ENCODE results near the gene ZNF367. TPM values are rescaled to one million over a fixed set of nuclear protein-coding genes. Genes with fewer than 3 reads are reported as not detected.

Gene ZNF367
- total and polyA plus RNA-seq, 4 donors, result 0.36 to 18.1 (median 2.0) TPM

GRCh38 chr9:96440671-96441199 lies 22.6 kb upstream of the ZNF367 start (continued):
- TF ChIP-seq CTCF (IDR thresholded peaks at IDR 0.05; ENCODE audit: low read depth, low read length, missing input control), result no peak

GRCh38 chr9:96437454-96437853 lies 19.3 kb upstream of the ZNF367 start:
- Histone ChIP-seq H3K36me3 (ENCODE audit: control insufficient read depth in 4 of 4, insufficient read depth in 3 of 4, low read depth in 1 of 4, low read length in 3 of 4) (no peaks in the 10 kb centered on the region), H3K4me1 (ENCODE audit: control insufficient read depth in 4 of 4, insufficient read depth in 4 of 4, low read length in 3 of 4) (no peaks in the 10 kb centered on the region), H3K27me3 (ENCODE audit: control insufficient read depth in 4 of 4, insufficient read depth in 4 of 4, low read length in 3 of 4) (no peaks in the 10 kb centered on the region), H3K9ac (ENCODE audit: low read depth in 1 of 2, low read length in 2 of 2) (no peak overlapping the region), H3K4me3 (ENCODE audit: low read depth in 1 of 3, low read length in 3 of 3) (no peak overlapping the region), H3K9me3 (ENCODE audit: control insufficient read depth in 4 of 4, low read length in 3 of 4) (peaks cover 0 to 4% (median 2%) of the 10 kb centered on the region in 4 donors), H3K27ac (ENCODE audit: low read depth in 1 of 2, low read length in 2 of 2) (no peak overlapping the region)
- DNase-seq (ENCODE audit: low spot score), result no peak
- TF ChIP-seq FOXA1 (IDR thresholded peaks at IDR 0.05) (no peak), JUND (IDR thresholded peaks at IDR 0.05) (no peak), MAX (IDR thresholded peaks at IDR 0.05) (no peak), SP1 (IDR thresholded peaks at IDR 0.05) (no peak), TAF1 (conservative IDR thresholded peaks at IDR 0.05) (no peak), ZBTB33 (IDR thresholded peaks at IDR 0.05) (no peak), FOXA2 (IDR thresholded peaks at IDR 0.05) (no peak), HNF4A (conservative IDR thresholded peaks at IDR 0.05) (no peak), GABPA (IDR thresholded peaks at IDR 0.05 in 1 of 2, conservative IDR thresholded peaks at IDR 0.05 in 1 of 2) (no peak), REST (IDR thresholded peaks at IDR 0.05) (no peak), NR2F2 (IDR thresholded peaks at IDR 0.05) (no peak), RAD21 (IDR thresholded peaks at IDR 0.05) (no peak), RXRA (IDR thresholded peaks at IDR 0.05) (no peak), EGR1 (IDR thresholded peaks at IDR 0.05; ENCODE audit: low read depth in 2 of 2) (no peak), HNF4G (IDR thresholded peaks at IDR 0.05) (no peak), YY1 (IDR thresholded peaks at IDR 0.05) (no peak), ATF3 (IDR thresholded peaks at IDR 0.05) (no peak)
- WGBS, result 98% methylated on average over 7 of the region's 7 CpGs
